ENCODE measurements around the gene EXOC3L2.

- TF ChIP-seq EZH2 (IDR thresholded peaks at IDR 0.05; ENCODE audit: low read length, unreplicated experiment) (no peak), CTCF (conservative IDR thresholded peaks at IDR 0.05; ENCODE audit: low read depth, low read length) (no peak)
Observed at GRCh38 chr19:45244133-45244794, 943 bp downstream of the EXOC3L2 start.
